NCI-H1048 (cell line): ENCODE measurements around the gene OSBPL10.
A peak's percentile ranks its signal among the peaks of the same experiment; 100 is the strongest.

Experiments used
- DNase-seq: peaks from one replicate; lab custom pipeline; 2025; lab: John Stamatoyannopoulos, UW

OSBPL10 gene

DNA sequence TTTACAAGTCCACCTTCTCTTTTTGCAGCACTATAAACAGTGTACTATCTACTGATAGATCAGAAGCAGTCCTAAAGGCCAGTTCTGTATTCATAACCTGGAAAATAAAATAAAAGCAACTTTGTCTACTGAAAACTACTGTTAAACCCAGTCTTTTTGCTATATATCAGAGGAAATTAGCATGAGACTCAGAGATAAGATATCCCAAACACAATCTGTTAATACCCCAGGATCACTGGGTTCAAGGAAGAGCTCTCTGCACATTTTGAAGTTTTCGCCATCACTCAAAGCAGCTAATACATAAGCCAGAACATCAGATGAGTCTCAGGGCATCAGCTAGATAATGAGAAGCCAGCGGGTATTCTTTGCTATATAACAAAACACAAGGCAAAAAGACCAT is 21.8 kb downstream of the OSBPL10 start:
- DNase-seq, result no peak

DNA sequence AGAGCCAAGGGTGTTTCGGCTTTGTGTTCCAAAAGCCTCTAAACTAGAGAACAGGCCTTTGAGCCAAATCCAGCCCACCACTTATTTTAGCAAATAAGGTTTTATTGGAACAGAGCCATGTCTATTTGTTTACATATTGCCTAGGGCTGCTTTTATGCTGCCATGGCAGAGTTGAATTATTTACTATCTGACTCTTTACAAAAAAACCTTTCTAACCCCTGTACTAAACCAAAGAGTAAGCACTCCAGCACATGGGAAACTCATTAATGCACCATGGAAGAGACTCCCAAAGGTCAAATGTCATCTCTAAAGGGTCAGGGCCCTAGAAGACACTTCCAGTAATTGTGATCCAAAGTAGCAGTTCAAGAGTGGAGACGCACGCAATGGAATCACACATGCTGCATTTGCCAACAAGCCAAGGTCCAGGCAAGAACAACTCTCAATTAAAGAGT is 22.3 kb downstream of the OSBPL10 start:
- DNase-seq, result peak; percentile 48

DNA sequence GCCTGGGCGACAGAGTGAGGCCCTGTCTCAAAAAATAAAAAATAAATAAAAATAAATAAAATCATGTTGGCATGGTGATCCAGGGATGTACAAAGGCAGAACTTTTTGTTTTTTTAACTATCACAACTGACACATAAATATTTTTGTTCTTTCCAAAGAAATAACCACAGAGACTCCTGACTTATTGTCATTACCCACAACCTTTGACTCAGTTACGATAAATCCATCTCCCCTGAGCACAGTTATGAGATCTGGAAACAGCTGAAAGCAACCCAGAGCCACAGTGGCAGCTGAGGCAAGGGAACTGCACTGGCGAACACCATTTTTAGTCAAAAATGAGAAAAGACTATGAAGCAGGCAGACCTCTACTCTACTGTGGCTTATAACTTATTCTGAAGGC is 24.0 kb downstream of the OSBPL10 start:
- DNase-seq, result no peak

DNA sequence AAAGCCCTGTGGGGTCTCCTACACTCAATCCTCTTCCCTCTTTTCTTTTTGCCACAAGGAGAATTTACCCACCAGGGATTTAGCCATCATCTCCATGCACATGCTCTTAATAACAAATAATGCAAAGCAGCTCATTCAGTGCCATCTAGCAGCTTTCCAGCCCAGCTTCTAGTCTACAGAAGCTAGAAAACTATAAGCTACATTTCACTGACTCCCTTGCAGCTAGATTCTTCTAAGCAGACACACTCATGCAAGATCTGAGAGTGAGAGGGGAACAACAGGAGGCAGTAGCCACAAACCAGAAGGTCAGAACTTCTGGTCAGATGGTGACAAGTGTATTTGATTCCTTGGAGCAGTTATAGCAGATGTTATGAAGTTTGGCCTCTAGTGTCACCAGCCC is 25.5 kb downstream of the OSBPL10 start:
- DNase-seq, result no peak

DNA sequence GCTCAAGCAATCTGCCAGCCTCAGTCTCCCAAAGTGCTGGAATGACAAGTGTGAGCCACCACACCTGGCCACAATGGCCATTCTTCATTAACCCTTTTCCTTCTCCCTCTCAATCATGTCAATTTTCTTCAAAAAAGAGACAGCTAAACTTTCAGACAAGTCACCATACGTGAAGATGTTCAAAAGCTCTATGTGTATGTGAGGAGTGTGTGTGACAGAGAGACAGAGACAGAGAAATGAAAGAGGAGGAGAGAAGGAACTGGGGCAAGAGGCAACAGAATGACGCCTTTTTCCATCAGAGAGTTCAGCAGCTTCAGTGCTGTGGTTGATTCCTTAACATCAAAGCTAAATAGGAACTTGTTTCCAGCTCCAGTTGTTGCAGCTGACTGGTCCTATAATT is 27.4 kb downstream of the OSBPL10 start:
- no peak for DNase-seq

DNA sequence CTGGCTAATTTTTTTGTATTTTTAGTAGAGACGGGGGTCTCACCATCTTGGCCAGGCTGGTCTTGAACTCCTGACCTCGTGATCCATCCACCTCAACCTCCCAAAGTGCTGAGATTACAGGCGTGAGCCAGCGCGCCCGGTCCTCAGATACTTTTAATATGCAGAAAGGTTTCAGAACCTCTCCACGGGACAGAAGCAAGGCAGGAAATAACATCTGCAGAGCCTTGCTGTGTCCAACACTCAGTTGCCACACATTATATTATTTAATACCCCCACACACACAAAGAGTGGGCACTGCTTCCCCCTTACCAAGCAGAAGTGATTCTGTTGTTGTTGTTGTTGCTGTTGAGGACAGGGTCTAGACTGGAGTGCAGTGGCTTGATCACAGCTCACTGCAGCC is 28.0 kb downstream of the OSBPL10 start:
- no peak for DNase-seq

DNA sequence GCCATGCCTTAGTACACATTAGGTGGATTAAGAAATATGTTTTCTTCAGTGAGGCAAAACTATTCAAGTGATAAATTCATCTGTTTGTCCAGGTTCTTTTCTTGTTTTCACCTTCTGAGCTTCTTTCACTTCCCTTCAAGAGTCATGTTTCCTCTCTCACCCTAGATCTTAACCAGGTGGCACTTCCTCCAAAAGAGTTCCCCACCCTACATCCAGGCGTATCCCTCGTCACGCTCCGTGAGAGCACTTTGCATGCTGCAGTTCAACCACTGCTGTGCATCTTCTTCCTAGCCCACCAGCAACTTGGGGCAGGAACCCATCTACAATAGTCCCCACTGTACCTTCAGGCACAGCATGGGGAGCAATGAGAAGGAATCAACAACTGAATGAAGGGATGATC is 28.9 kb downstream of the OSBPL10 start:
- DNase-seq, result no peak

DNA sequence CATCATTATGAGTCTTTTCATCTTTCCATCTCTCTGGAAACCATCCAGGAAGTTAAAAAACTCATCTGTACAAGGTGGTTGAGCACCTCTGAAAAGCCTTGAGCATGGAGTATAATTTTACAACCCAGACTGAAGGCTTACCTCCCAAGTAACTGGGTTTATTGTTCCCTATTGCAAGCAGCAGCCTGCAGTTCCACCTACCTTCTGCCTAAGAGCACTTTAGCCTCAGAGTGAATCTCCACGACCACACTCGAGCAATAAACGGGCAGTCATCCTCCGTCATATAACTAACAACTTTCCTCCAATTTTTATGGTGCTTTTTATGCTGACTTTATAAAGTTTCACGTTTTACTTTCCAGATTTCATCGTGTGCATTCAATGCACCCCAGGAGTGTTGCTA is 32.8 kb downstream of the OSBPL10 start:
- DNase-seq, result no peak

DNA sequence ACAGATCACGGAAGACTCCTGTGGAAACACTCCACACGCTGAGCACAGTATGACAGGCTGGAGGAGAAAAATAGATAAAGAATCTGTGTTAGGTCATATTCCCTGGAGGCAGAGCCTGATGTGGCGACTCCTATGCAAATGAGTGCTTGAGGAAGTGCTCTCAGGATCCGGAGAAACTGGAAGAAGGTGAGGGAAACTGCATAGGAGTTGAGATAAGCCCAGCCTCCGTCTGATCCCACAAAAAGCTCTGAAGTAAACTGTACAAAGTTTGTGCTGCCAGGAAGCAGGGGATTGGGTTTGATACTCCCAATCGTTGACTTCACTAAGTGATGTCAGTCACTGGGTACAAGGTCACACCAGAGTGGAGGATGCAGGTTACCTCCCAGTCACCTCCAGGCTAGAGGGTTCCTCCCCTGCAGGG is 33.4 kb downstream of the OSBPL10 start:
- DNase-seq, result no peak

DNA sequence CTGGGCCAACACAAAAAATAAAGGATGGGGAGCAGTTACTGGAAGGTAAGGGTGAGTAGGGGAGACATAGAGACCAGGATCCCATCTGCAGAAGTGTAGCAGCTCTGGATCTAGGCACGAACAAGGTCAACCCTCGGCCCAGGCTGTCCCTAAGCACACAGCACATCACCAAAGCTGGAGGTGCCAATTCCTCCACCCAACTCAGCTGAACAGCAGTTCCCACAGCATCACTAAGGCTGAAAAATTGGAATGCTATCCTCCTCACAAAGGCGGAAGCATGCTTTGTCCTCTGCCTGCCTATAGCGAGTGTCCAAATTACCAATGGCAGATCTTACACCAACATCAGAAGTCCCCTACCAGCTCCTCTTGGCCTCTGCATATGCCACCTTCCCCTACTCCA is 33.9 kb downstream of the OSBPL10 start:
- DNase-seq, result no peak

DNA sequence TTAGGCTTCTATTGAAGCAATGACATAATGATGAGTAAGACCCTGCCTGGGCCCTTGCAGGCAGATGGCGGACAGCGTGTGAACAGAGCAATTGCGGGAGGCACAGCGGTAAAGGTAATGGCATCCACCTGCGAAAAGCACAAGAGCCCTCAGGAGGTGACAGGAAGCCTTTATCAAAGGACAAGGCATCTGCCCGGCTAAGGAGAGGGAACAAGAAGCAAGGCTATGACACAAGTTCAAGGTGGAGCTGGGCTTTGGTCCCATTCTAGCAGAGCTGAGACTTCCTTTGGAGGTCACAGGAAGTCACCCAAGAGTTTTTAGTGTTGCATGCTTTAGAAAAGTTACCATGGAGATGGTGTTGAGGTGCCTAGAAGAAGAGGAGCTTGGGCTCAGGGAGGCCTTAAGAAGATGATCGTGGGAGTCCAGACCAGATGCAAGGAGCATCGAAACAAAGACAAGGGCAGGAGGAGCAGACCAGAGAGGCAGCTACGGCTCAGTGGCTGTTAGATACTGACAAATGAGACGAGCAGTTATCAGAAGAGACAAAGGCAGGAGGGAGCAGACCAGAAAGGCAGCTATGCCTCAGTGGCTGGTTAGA is 34.5 kb downstream of the OSBPL10 start:
- no peak for DNase-seq

DNA sequence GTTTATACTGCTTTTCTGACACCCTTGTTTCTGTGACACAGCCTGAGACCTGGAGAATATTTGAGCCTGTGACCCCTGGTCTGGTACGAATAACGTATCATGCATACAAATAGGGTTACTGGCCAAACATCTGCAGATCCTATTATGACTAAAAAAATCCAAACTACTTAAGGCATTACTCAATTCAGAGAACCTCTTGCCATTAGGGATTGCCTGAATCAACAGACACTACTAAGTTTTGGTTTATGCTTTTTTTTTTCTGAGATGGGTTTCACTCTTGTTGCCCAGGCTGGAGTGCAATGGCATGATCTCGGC is 35.4 kb downstream of the OSBPL10 start:
- DNase-seq, result no peak

DNA sequence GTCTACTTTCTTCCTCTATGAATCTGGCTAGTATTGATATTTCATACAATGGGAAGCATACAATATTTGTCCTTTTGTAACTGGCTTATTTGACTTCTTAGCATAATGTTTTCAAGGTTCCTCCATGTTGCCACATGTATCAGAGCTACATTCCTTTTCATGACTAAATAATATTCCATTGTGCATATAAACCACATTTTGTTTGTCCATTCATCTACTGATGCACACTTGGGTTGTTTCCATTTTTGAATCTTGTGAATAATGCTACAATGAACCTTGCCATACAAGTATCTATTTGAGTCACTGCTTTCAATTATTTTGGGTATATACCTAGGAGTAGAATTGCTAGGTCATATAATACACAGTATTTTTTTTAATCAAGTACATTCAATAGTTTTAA is 38.0 kb downstream of the OSBPL10 start:
- no peak for DNase-seq

DNA sequence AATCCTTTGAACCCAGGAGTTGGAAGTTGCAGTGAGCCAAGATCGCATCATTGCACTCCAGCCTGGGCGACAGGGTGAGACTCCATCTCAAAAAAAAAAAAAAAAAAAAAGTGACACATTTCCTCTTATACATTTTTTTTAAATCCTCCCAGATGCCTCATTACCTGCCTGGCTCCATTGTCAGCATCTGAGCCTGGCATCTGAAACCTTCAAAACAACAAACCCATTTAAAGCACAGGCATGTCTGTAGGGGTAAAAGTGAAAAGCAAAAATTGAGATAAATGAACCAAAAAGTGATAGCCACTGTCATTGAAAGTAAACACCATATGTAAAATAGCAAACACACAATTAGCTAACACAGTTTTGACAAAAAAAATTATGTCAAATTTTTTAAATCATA is 38.6 kb downstream of the OSBPL10 start:
- DNase-seq, result no peak

DNA sequence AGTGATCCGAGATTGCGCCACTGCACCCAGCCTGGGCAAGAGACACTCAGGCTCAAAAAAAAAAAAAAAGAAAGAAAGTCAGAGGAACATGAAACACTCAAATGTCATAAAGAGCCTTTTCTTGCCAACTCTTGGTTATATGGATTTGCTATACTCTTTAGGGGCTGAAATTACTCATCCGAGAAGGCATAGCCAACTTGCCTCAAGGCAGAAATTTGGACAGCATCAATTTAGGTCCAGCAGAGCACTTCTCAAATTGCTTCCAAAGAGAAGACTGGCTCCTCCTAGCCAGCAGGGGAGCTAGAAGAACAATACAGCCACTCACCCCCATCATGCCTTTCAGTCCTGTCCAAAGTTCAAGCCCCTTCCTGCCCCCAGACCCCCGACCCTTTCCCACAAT is 43.8 kb downstream of the OSBPL10 start:
- no peak for DNase-seq

DNA sequence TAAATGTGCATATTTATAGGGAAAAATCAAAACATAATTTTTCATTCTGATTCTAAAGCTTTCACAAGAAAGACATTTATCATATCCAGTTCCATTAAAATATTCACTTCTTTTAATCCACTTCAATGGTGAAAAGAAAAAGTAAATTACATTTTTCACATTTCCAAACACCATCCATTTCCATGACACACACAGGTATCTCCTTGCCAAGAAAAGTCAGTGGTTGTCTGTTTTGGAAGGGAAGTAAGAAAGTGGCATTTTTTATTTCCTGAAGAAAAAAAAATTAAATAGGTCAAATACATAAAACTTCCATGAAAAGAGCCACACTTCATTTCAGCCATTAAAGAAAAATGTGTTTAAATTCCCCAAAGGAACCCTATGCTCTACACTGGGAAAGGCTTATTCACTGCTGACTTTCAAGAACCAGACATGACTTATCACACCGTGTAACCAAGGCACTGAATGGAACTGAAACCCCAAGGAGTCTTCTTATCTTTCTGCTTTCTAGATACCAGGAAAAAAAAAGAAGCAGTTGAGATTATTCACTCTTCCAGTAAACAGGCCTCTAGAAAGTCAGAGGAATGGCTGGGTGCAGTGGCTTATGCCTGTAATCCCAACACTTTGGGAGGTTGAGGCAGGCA is 44.5 kb downstream of the OSBPL10 start:
- DNase-seq, result no peak

DNA sequence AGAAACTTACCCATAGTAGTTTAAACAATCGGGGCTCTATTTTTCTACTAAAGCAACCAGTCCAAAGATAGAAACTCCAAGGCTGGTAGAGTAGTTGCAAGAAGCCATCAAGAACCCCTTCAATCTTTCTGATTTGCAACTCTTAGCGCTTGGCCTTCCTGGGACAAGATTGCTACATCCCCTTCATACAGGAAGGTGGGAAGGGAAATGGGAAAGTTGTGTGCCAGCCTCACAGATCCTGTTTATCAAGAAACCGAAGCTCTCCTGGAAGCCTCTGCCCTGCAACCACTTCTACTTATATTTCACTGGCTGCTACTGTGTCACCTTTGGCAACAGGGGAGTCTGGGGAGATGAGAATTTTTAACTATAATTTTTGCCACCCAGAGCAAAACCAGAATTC is 46.2 kb downstream of the OSBPL10 start:
- DNase-seq, result no peak

DNA sequence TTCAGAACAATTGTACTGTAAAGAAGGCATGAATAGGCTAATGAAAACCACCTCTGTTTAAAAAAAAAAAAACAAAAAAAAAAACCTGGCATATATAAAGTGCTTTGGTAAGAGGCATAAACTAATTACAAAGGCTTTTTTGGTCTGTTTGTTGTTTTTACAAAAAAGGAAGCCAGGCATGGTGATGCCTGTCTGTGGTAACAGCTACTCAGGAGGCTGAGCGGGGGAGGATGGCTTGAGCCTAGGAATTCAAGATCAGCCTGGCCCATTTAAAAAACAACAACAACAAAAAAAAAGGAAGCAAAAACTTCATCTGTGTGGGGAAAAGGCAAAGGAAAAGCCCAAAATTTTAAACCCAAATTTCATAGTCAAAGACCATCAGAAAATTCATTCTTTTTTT is 47.0 kb downstream of the OSBPL10 start:
- DNase-seq, result no peak

DNA sequence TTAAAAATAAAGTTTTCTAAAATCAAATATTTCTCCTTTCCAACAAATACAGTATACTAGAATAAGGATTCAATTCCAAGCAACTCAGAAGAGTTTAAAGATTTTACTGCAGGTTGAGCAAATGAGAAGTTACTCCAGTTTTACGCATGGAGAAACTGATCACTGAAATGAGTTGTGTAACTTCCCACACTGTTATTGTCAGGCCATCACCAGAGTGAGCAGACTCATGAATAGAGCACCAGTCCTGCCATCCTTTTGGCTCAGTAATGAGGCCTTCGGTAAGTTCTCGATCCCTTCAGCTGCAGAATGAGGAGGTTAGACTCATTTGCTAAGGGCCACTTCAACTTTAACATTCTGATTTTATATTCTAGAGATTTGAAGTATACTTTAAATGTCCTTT is 48.1 kb downstream of the OSBPL10 start:
- no peak for DNase-seq

DNA sequence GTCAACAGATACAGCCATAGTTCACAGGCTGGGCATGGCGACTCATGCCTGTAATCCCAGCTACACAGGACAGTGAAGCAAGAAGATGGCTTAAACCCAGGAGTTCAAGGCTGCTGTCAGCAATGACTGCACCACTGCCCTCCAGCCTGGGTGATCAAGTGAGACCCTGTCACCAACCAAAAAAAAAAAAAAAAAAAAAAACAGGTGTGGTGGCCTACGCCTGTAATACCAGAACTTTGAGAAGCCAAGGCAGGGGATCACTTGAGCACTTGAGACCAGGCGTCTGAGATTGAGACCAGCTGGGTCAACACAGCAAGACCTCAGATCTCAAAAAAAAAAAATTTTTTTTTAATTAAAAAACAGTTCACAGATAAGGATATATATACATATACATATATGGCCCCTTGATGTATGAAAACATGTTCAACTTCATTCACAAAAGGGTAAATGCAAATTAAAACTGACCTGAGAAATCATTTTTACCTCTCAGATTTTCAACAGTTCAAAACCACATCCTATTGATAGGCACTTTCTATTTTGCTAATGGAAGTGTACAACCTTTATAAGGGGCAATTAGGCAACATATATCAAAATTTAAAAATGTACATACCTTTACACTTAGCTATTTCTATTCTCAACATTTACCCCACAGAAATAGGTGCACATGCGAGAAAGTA is 51.1 kb downstream of the OSBPL10 start:
- DNase-seq, result no peak

DNA sequence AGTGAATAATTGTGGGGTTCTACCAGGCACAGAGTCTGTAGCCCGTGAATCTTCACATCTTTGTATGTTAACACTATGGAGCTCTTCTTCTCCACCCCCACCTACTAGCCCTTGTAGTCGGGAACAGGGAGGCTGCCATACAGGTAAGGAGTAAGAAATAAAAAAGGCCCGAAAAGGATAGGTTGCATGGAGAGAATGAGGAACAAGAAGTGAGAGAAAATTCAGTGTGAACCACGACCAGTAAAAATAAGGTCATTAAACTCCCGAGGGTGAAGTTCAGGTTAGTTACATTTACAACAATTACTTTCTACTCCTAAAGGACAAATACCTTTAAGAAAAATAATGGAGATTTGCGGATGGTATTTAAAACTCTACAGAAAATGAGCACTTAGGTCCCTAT is 53.3 kb downstream of the OSBPL10 start:
- DNase-seq, result no peak

DNA sequence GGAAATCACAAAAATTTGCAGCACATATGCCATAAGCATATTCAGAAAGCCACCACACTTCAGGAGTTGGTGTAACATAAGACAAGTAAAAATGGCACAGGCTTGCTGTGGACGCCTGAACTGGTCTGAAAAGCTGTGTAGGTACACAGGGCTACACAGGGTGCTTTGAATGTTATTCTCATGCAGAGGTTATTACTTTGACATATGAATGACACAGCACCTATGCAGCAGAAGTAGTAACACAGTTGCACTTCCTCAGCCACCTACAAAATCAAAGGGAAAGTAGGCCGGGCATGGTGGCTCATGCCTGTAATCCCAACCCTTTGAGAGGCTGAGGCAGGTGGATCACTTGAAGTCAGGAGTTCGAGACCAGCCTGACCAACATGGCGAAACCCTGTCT is 54.5 kb downstream of the OSBPL10 start:
- DNase-seq, result no peak

DNA sequence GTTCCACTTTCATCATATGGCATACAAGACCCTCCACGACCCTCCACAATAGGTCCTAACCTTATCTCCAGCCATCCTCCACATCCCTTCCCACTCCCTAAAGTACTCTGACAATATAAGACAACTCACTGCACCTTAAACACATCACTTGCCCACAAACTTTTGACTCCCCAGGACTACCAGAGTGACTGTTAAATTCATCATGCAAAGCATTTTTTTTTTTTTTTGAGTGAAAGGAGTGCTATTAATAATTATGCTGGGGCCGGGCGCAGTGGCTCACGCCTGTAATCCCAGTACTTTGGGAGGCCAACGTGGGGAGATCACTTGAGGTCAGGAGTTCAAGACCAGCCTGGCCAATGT is 55.8 kb downstream of the OSBPL10 start:
- no peak for DNase-seq
